Renal pelvis (tissue), 4 donors: ENCODE results near the gene ZNF740. TPM values are rescaled to one million over a fixed set of nuclear protein-coding genes. Genes with fewer than 3 reads are reported as not detected.

Experiments
- DNase-seq: peaks from one replicate; pipeline ENCODE4 v3.0.0-alpha.2; 2013
- polyA plus RNA-seq, 3 donors: library from polyadenylated mRNA; unstranded; fragments of 120-200 nt; gene quantifications; one replicate each; pipeline ENCODE4 v1.2.1, GENCODE V29; 2013; ENCODE audit not compliant: insufficient read length in 3 of 3

ZNF740 gene
- polyA plus RNA-seq, 3 donors, result 67.8 to 81.5 (median 76.2) TPM

- DNase-seq, result no peak
Measured at GRCh38 chr12:53211476-53212381, 31.2 kb downstream of the ZNF740 start.

GRCh38 chr12:53212931-53213330 lies 32.4 kb downstream of the ZNF740 start:
- no peak for DNase-seq

- DNase-seq, result no peak
Measured at GRCh38 chr12:53213348-53213747, 32.8 kb downstream of the ZNF740 start.

GRCh38 chr12:53214221-53214620 lies 33.7 kb downstream of the ZNF740 start:
- DNase-seq, result no peak

GRCh38 chr12:53214687-53215455 lies 34.3 kb downstream of the ZNF740 start:
- DNase-seq, result no peak

GRCh38 chr12:53215497-53215896 lies 35.0 kb downstream of the ZNF740 start:
- no peak for DNase-seq

GRCh38 chr12:53217051-53217930 lies 36.8 kb downstream of the ZNF740 start:
- DNase-seq, result no peak

GRCh38 chr12:53217931-53218307 lies 37.4 kb downstream of the ZNF740 start:
- DNase-seq, result no peak

- no peak for DNase-seq
Measured at GRCh38 chr12:53218551-53219291, 38.2 kb downstream of the ZNF740 start.

GRCh38 chr12:53219292-53219955 lies 38.9 kb downstream of the ZNF740 start:
- DNase-seq, result no peak

- no peak for DNase-seq
Measured at GRCh38 chr12:53219956-53220693, 39.6 kb downstream of the ZNF740 start.

GRCh38 chr12:53220694-53221202 lies 40.2 kb downstream of the ZNF740 start:
- DNase-seq, result peak; percentile 92

GRCh38 chr12:53221203-53222080 lies 40.9 kb downstream of the ZNF740 start:
- peak; percentile 76 for DNase-seq

- DNase-seq, result no peak
Measured at GRCh38 chr12:53222170-53222721, 41.7 kb downstream of the ZNF740 start.

- DNase-seq, result no peak
Measured at GRCh38 chr12:53222806-53223261, 42.3 kb downstream of the ZNF740 start.

GRCh38 chr12:53223389-53224060 lies 43.0 kb downstream of the ZNF740 start:
- DNase-seq, result no peak

- no peak for DNase-seq
Measured at GRCh38 chr12:53224061-53224896, 43.8 kb downstream of the ZNF740 start.
